Measurements from ENCODE around the gene CELF6. TPM values are rescaled to one million over a fixed set of nuclear protein-coding genes. Genes with fewer than 3 reads are reported as not detected.

Gene CELF6
- polyA plus RNA-seq, 1 experiment, result 0.10 TPM

- no peaks in the 10 kb centered on the region for H3K27me3 ChIP-seq (ENCODE audit: control insufficient read depth, insufficient read depth, low read length)
- no peak overlapping the region for H3K4me3 ChIP-seq (ENCODE audit: low read depth, low read length)
- no peaks in the 10 kb centered on the region for H3K9me3 ChIP-seq (ENCODE audit: control insufficient read depth, insufficient read depth, low read length)
- CTCF ChIA-PET, result interaction anchor here (0.5 kb wide), 1 partner anchor 184 kb away, joined by 3 read pairs; no protein-coding TSS in a partner anchor
- peak; percentile 23 for DNase-seq (ENCODE audit: low read depth, low spot score)
- TF ChIP-seq CTCF (IDR thresholded peaks at IDR 0.05; ENCODE audit: low read depth, low read length), result no peak
- POLR2A ChIA-PET, result no interaction called here
- peak overlapping the region; percentile 55 for H3K27ac ChIP-seq (ENCODE audit: low read depth, low read length)
Measured at GRCh38 chr15:72358650-72359171, 38.8 kb upstream of the CELF6 start.

- TF ChIP-seq CTCF (IDR thresholded peaks at IDR 0.05; ENCODE audit: low read depth, low read length), result no peak
- Histone ChIP-seq H3K4me3 (ENCODE audit: low read depth, low read length) (no peak overlapping the region), H3K27me3 (ENCODE audit: control insufficient read depth, insufficient read depth, low read length) (no peaks in the 10 kb centered on the region), H3K27ac (ENCODE audit: low read depth, low read length) (no peak overlapping the region), H3K9me3 (ENCODE audit: control insufficient read depth, insufficient read depth, low read length) (no peaks in the 10 kb centered on the region)
- DNase-seq (ENCODE audit: low read depth, low spot score), result no peak
- CTCF ChIA-PET, result no interaction called here
- POLR2A ChIA-PET, result no interaction called here
Measured at GRCh38 chr15:72358121-72358520, 38.2 kb upstream of the CELF6 start.

- POLR2A ChIA-PET, result no interaction called here
- CTCF ChIA-PET, result no interaction called here
- no peak for DNase-seq (ENCODE audit: low read depth, low spot score)
- Histone ChIP-seq H3K27me3 (ENCODE audit: control insufficient read depth, insufficient read depth, low read length) (no peaks in the 10 kb centered on the region), H3K4me3 (ENCODE audit: low read depth, low read length) (no peak overlapping the region), H3K27ac (ENCODE audit: low read depth, low read length) (no peak overlapping the region), H3K9me3 (ENCODE audit: control insufficient read depth, insufficient read depth, low read length) (no peaks in the 10 kb centered on the region)
- TF ChIP-seq CTCF (IDR thresholded peaks at IDR 0.05; ENCODE audit: low read depth, low read length), result no peak
Measured at GRCh38 chr15:72354496-72354895, 34.5 kb upstream of the CELF6 start.

GRCh38 chr15:72353266-72353665 lies 33.3 kb upstream of the CELF6 start:
- no peaks in the 10 kb centered on the region for H3K27me3 ChIP-seq (ENCODE audit: control insufficient read depth, insufficient read depth, low read length)
- H3K27ac ChIP-seq (ENCODE audit: low read depth, low read length), result no peak overlapping the region
- H3K4me3 ChIP-seq (ENCODE audit: low read depth, low read length), result no peak overlapping the region
- TF ChIP-seq CTCF (IDR thresholded peaks at IDR 0.05; ENCODE audit: low read depth, low read length), result no peak
- ChIA-PET POLR2A (interaction anchor here (1.6 kb wide), 1 partner anchor 13 kb away, joined by 5 read pairs; no protein-coding TSS in a partner anchor), CTCF (no interaction called here)
- no peak for DNase-seq (ENCODE audit: low read depth, low spot score)
- H3K9me3 ChIP-seq (ENCODE audit: control insufficient read depth, insufficient read depth, low read length), result no peaks in the 10 kb centered on the region

GRCh38 chr15:72345806-72346205 lies 25.8 kb upstream of the CELF6 start:
- no peaks in the 10 kb centered on the region for H3K9me3 ChIP-seq (ENCODE audit: control insufficient read depth, insufficient read depth, low read length)
- H3K4me3 ChIP-seq (ENCODE audit: low read depth, low read length), result no peak overlapping the region
- no peaks in the 10 kb centered on the region for H3K27me3 ChIP-seq (ENCODE audit: control insufficient read depth, insufficient read depth, low read length)
- no peak overlapping the region for H3K27ac ChIP-seq (ENCODE audit: low read depth, low read length)
- TF ChIP-seq CTCF (IDR thresholded peaks at IDR 0.05; ENCODE audit: low read depth, low read length), result no peak
- DNase-seq (ENCODE audit: low read depth, low spot score), result no peak
- CTCF ChIA-PET, result no interaction called here
- POLR2A ChIA-PET, result no interaction called here
